SK-N-SH treated with all-trans-retinoic acid at 6 μM for 48 hours (cell line): ENCODE results near the gene TTC28.
"Not testable (repeated sequence)": the region's sequence is repeated elsewhere in the genome, so short reads cannot be mapped to it uniquely, and the experiment has no call there.

Source experiments
- POU6F1 ChIP-seq: fragments of 250-450 bp; sonication (Bioruptor Pico); IDR thresholded peaks from 2 replicates; pipeline ENCODE4 v1.8.0; 2021; ENCODE audit warnings: low read depth, mild to moderate bottlenecking, moderate library complexity, borderline replicate concordance
- RARB ChIP-seq: fragments of 250-450 bp; sonication (Bioruptor Pico); IDR thresholded peaks from 2 replicates; pipeline ENCODE4 v1.8.0; 2021; ENCODE audit warnings: mild to moderate bottlenecking, moderate library complexity
- SNAI2 ChIP-seq: fragments of 250-450 bp; sonication (Bioruptor Pico); IDR thresholded peaks from 2 replicates; pipeline ENCODE4 v1.5.0; 2020; ENCODE audit warnings: mild to moderate bottlenecking, moderate library complexity
- ZFP3 ChIP-seq: fragments of 250-450 bp; sonication (Bioruptor Pico); IDR thresholded peaks from 2 replicates; pipeline ENCODE4 v1.5.0; 2020; ENCODE audit warnings: mild to moderate bottlenecking, moderate library complexity
- ZNF565 ChIP-seq: fragments of 450-650 bp; formaldehyde crosslinking; conservative IDR thresholded peaks from 2 replicates; pipeline ENCODE4 v1.5.0; 2020; ENCODE audit warnings: low read depth, mild to moderate bottlenecking, moderate library complexity
- TF ChIP-seq, protein P1 (sequence below): fragments of 250-450 bp; sonication (Bioruptor Pico); IDR thresholded peaks from 2 replicates; pipeline ENCODE4 v1.5.0; 2020; ENCODE audit warnings: mild to moderate bottlenecking, moderate library complexity
- TF ChIP-seq, protein P2 (sequence below): fragments of 250-450 bp; sonication (Bioruptor Pico); IDR thresholded peaks from 2 replicates; pipeline ENCODE4 v1.8.0; 2020; ENCODE audit warnings: mild to moderate bottlenecking, moderate library complexity, borderline replicate concordance
- TF ChIP-seq, protein P3 (sequence below): fragments of 250-450 bp; sonication (Bioruptor Pico); IDR thresholded peaks from 2 replicates; pipeline ENCODE4 v1.5.1; 2020; ENCODE audit warnings: low read depth, mild to moderate bottlenecking, moderate library complexity

- TF ChIP-seq RARB (CRISPR knock-in tag); ZFP3 (CRISPR knock-in tag); SNAI2 (CRISPR knock-in tag); POU6F1 (CRISPR knock-in tag); ZNF565: not testable (repeated sequence)
- TF ChIP-seq, protein P1, sequence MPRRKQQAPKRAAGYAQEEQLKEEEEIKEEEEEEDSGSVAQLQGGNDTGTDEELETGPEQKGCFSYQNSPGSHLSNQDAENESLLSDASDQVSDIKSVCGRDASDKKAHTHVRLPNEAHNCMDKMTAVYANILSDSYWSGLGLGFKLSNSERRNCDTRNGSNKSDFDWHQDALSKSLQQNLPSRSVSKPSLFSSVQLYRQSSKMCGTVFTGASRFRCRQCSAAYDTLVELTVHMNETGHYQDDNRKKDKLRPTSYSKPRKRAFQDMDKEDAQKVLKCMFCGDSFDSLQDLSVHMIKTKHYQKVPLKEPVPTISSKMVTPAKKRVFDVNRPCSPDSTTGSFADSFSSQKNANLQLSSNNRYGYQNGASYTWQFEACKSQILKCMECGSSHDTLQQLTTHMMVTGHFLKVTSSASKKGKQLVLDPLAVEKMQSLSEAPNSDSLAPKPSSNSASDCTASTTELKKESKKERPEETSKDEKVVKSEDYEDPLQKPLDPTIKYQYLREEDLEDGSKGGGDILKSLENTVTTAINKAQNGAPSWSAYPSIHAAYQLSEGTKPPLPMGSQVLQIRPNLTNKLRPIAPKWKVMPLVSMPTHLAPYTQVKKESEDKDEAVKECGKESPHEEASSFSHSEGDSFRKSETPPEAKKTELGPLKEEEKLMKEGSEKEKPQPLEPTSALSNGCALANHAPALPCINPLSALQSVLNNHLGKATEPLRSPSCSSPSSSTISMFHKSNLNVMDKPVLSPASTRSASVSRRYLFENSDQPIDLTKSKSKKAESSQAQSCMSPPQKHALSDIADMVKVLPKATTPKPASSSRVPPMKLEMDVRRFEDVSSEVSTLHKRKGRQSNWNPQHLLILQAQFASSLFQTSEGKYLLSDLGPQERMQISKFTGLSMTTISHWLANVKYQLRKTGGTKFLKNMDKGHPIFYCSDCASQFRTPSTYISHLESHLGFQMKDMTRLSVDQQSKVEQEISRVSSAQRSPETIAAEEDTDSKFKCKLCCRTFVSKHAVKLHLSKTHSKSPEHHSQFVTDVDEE (CRISPR knock-in tag), result not testable (repeated sequence)
- TF ChIP-seq, protein P2, sequence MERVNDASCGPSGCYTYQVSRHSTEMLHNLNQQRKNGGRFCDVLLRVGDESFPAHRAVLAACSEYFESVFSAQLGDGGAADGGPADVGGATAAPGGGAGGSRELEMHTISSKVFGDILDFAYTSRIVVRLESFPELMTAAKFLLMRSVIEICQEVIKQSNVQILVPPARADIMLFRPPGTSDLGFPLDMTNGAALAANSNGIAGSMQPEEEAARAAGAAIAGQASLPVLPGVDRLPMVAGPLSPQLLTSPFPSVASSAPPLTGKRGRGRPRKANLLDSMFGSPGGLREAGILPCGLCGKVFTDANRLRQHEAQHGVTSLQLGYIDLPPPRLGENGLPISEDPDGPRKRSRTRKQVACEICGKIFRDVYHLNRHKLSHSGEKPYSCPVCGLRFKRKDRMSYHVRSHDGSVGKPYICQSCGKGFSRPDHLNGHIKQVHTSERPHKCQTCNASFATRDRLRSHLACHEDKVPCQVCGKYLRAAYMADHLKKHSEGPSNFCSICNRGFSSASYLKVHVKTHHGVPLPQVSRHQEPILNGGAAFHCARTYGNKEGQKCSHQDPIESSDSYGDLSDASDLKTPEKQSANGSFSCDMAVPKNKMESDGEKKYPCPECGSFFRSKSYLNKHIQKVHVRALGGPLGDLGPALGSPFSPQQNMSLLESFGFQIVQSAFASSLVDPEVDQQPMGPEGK (CRISPR knock-in tag), result not testable (repeated sequence)
- TF ChIP-seq, protein P3, sequence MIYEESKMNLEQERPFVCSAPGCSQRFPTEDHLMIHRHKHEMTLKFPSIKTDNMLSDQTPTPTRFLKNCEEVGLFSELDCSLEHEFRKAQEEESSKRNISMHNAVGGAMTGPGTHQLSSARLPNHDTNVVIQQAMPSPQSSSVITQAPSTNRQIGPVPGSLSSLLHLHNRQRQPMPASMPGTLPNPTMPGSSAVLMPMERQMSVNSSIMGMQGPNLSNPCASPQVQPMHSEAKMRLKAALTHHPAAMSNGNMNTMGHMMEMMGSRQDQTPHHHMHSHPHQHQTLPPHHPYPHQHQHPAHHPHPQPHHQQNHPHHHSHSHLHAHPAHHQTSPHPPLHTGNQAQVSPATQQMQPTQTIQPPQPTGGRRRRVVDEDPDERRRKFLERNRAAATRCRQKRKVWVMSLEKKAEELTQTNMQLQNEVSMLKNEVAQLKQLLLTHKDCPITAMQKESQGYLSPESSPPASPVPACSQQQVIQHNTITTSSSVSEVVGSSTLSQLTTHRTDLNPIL (CRISPR knock-in tag), result not testable (repeated sequence)
These were observed 510.3 kb downstream of the TTC28 start for GRCh38 chr22:28169314-28169713.
